Muscle of leg (tissue), 16 donors: ENCODE data around the gene OR10G7. TPM values are rescaled to one million over a fixed set of nuclear protein-coding genes. Genes with fewer than 3 reads are reported as not detected.

Experiments used
- DNase-seq: peaks from one replicate; pipeline ENCODE4 v3.0.0; 2013
- H3K27ac ChIP-seq: one replicate; pipeline ENCODE4 v1.5.1; 2013; ENCODE audit warnings: mild to moderate bottlenecking, low read length, control low read depth
- H3K27me3 ChIP-seq: one replicate; pipeline ENCODE4 v1.6.1; 2013; ENCODE audit warnings: low read length; ENCODE audit not compliant: control insufficient read depth, insufficient read depth
- H3K36me3 ChIP-seq: one replicate; pipeline ENCODE4 v1.6.1; 2013; ENCODE audit warnings: low read length; ENCODE audit not compliant: control insufficient read depth, insufficient read depth
- H3K4me1 ChIP-seq: one replicate; pipeline ENCODE4 v1.6.1; 2013; ENCODE audit warnings: low read length; ENCODE audit not compliant: control insufficient read depth, insufficient read depth
- H3K4me3 ChIP-seq: one replicate; pipeline ENCODE4 v1.5.1; 2013; ENCODE audit warnings: low read length, control low read depth
- H3K9me3 ChIP-seq: replicated peaks from 2 replicates; pipeline ENCODE4 v1.6.1; 2013; ENCODE audit warnings: low read depth, low read length; ENCODE audit not compliant: control insufficient read depth
- WGBS: methylation state at CpG from one replicate; pipeline ENCODE4 v1.1.5; 2013; ENCODE audit warnings: missing lambda C conversion rate; ENCODE audit not compliant: insufficient coverage; 5-methylcytosine and 5-hydroxymethylcytosine counted together
- long read RNA-seq, 11 donors: transcript quantifications; one replicate each; lab custom pipeline, GENCODE V29; 2026
- polyA plus RNA-seq, 8 donors: library from polyadenylated mRNA; unstranded; fragments of 120-200 nt; gene quantifications; one replicate each; pipeline versions ENCODE4 v1.2.1 to v1.2.3, GENCODE V29; 2013; ENCODE audit warnings: inconsistent platforms in 1 of 8, low replicate concordance in 1 of 8; ENCODE audit not compliant: insufficient read length in 8 of 8, insufficient read depth in 1 of 8
- total RNA-seq: library from RNA; stranded (reverse); fragments of 120-200 nt; gene quantifications from one replicate; pipeline ENCODE4 v1.2.4, GENCODE V29; 2013

Gene OR10G7
- not detected for total RNA-seq
- polyA plus RNA-seq, result not detected
- long read RNA-seq, donor 1, result 0 reads
- long read RNA-seq, donor 2, result 0 reads
- long read RNA-seq, donor 3, result 0 reads
- long read RNA-seq, donor 4, result 0 reads
- long read RNA-seq, donor 5, result 0 reads
- long read RNA-seq, donor 6, result 0 reads
- long read RNA-seq, donor 7, result 0 reads
- long read RNA-seq, donor 8, result 0 reads
- long read RNA-seq, donor 9, result 0 reads
- long read RNA-seq, donor 10, result 0 reads
- long read RNA-seq, donor 11, result 0 reads

- H3K9me3 ChIP-seq, result no peaks in the 10 kb centered on the region
- no peak for DNase-seq
- WGBS, result no CpG with 5 or more reads among the region's 1 CpG
- H3K27me3 ChIP-seq, result no peaks in the 10 kb centered on the region
- H3K27ac ChIP-seq, result no peak within 1 kb of the TSS
- no peak within 1 kb of the TSS for H3K4me3 ChIP-seq
- no peaks in the 10 kb centered on the region for H3K4me1 ChIP-seq
- H3K36me3 ChIP-seq, result no peaks in the 10 kb centered on the region
These were observed at the start of gene OR10G7 for GRCh38 chr11:124041254-124041653. OR10G7 (minus strand) TSS chr11:124041325; CDS start chr11:124039001, 2,324 bp downstream.

GRCh38 chr11:124085997-124086846 lies 45.1 kb upstream of the OR10G7 start:
- DNase-seq, result no peak

GRCh38 chr11:124085583-124085982 lies 44.5 kb upstream of the OR10G7 start:
- no peak overlapping the region for H3K4me3 ChIP-seq
- H3K27me3 ChIP-seq, result no peaks in the 10 kb centered on the region
- DNase-seq, result no peak
- H3K4me1 ChIP-seq, result no peaks in the 10 kb centered on the region
- no peaks in the 10 kb centered on the region for H3K9me3 ChIP-seq
- no peak overlapping the region for H3K27ac ChIP-seq
- 100% methylated on average over 1 of the region's 3 CpGs for WGBS
- no peaks in the 10 kb centered on the region for H3K36me3 ChIP-seq

More at GRCh38 chr11:124085997-124086846, 45.1 kb upstream of the OR10G7 start:
- Histone ChIP-seq H3K27me3 (no peaks in the 10 kb centered on the region), H3K36me3 (no peaks in the 10 kb centered on the region), H3K4me3 (no peak overlapping the region), H3K9me3 (no peaks in the 10 kb centered on the region), H3K27ac (no peak overlapping the region), H3K4me1 (no peaks in the 10 kb centered on the region)
- 4% methylated on average over 2 of the region's 10 CpGs for WGBS

GRCh38 chr11:124082371-124082770 lies 41.2 kb upstream of the OR10G7 start:
- Histone ChIP-seq H3K36me3 (no peaks in the 10 kb centered on the region), H3K27ac (no peak overlapping the region), H3K4me1 (no peaks in the 10 kb centered on the region), H3K4me3 (no peak overlapping the region), H3K27me3 (peaks cover 4% of the 10 kb centered on the region), H3K9me3 (no peaks in the 10 kb centered on the region)
- WGBS, result 81% methylated on average over 4 of the region's 4 CpGs
- DNase-seq, result no peak

GRCh38 chr11:124081483-124081882 lies 40.4 kb upstream of the OR10G7 start:
- peaks cover 2% of the 10 kb centered on the region for H3K4me1 ChIP-seq
- no peaks in the 10 kb centered on the region for H3K9me3 ChIP-seq
- WGBS, result no CpG with 5 or more reads among the region's 3 CpGs
- H3K27ac ChIP-seq, result no peak overlapping the region
- H3K4me3 ChIP-seq, result no peak overlapping the region
- H3K27me3 ChIP-seq, result peaks cover 4% of the 10 kb centered on the region
- no peak for DNase-seq
- no peaks in the 10 kb centered on the region for H3K36me3 ChIP-seq

GRCh38 chr11:124080327-124081001 lies 39.3 kb upstream of the OR10G7 start:
- peaks cover 9% of the 10 kb centered on the region for H3K4me1 ChIP-seq
- no peak overlapping the region for H3K27ac ChIP-seq
- H3K27me3 ChIP-seq, result peaks cover 10% of the 10 kb centered on the region
- no peaks in the 10 kb centered on the region for H3K9me3 ChIP-seq
- H3K36me3 ChIP-seq, result no peaks in the 10 kb centered on the region
- no peak for DNase-seq
- WGBS, result 67% methylated on average over 4 of the region's 8 CpGs
- H3K4me3 ChIP-seq, result no peak overlapping the region

GRCh38 chr11:124079631-124080326 lies 38.7 kb upstream of the OR10G7 start:
- H3K4me1 ChIP-seq, result peaks cover 9% of the 10 kb centered on the region
- H3K4me3 ChIP-seq, result no peak overlapping the region
- H3K36me3 ChIP-seq, result no peaks in the 10 kb centered on the region
- DNase-seq, result no peak
- 33% methylated on average over 1 of the region's 8 CpGs for WGBS
- H3K27me3 ChIP-seq, result peaks cover 10% of the 10 kb centered on the region
- H3K27ac ChIP-seq, result no peak overlapping the region
- H3K9me3 ChIP-seq, result no peaks in the 10 kb centered on the region

GRCh38 chr11:124078591-124078990 lies 37.5 kb upstream of the OR10G7 start:
- 25% methylated on average over 1 of the region's 2 CpGs for WGBS
- DNase-seq, result no peak
- H3K36me3 ChIP-seq, result no peaks in the 10 kb centered on the region
- H3K9me3 ChIP-seq, result no peaks in the 10 kb centered on the region
- no peak overlapping the region for H3K27ac ChIP-seq
- H3K4me3 ChIP-seq, result no peak overlapping the region
- peaks cover 9% of the 10 kb centered on the region for H3K4me1 ChIP-seq
- H3K27me3 ChIP-seq, result peaks cover 10% of the 10 kb centered on the region

DNA sequence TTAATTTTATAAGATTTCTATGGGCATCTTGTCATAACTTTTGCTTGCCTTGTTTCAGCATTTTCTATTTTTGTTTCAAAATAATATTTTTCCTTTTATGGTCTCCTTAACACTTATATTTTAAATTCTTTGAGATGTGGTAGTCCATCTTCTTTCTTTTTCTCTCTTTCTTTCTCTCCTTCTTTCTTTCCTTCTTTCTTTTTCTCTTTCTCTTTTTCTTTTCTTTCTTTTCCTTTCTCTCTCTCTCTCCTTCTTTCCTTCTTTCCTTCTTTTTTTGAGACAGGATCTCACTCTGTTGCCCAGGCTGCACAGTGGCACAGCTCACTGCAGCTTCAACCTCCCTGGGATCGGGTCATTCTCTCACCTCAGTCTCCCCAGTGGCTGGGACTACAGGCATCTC lies 36.1 kb upstream of the OR10G7 start:
- no peaks in the 10 kb centered on the region for H3K9me3 ChIP-seq
- H3K27ac ChIP-seq, result no peak overlapping the region
- peaks cover 10% of the 10 kb centered on the region for H3K27me3 ChIP-seq
- H3K36me3 ChIP-seq, result no peaks in the 10 kb centered on the region
- H3K4me3 ChIP-seq, result no peak overlapping the region
- no peak for DNase-seq
- peaks cover 9% of the 10 kb centered on the region for H3K4me1 ChIP-seq
- no CpG with 5 or more reads among the region's 1 CpG for WGBS
